PC-3 (cell line): ENCODE results near the gene KATNA1. TPM values are rescaled to one million over a fixed set of nuclear protein-coding genes. Genes with fewer than 3 reads are reported as not detected.
A peak's percentile ranks its signal among the peaks of the same experiment; 100 is the strongest.

Source experiments
- ATAC-seq: fragments of 200-7000 bp; cut with Tn5 transposase; 2 replicates; pipeline ENCODE4 v1.9.1; 2020; ENCODE audit warnings: mild to moderate bottlenecking, moderate library complexity
- Bru-seq: library from RNA; stranded (reverse); fragments of 400-500 nt; gene quantifications from one replicate; lab custom pipeline; 2021; lab: Mats Ljungman, UMichigan
- BruChase-seq, 2 experiments: library from RNA; stranded (reverse); fragments of 400-500 nt; gene quantifications; one replicate each; lab custom pipeline; 2021; lab: Mats Ljungman, UMichigan
- BruUV-seq: library from RNA; stranded (reverse); fragments of 400-500 nt; replicated peaks from 2 replicates; lab custom pipeline; 2021; lab: Mats Ljungman, UMichigan
- CTCF ChIA-PET: fragments of 300-600 bp; sonication (Branson Sonifier 250); formaldehyde crosslinking; loops from one replicate; lab custom pipeline; 2022; ENCODE audit warnings: antibody characterized with exemption; lab: Charles Lee
- POLR2A ChIA-PET: fragments of 300-600 bp; sonication (Branson Sonifier 250); formaldehyde crosslinking; loops from one replicate; lab custom pipeline; 2022; ENCODE audit warnings: antibody characterized with exemption; ENCODE audit not compliant: unreplicated experiment; lab: Charles Lee
- DNase-seq: peaks from one replicate; pipeline ENCODE4 v3.0.0-alpha.2; 2015
- H2AFZ ChIP-seq: fragments of 300-600 bp; sonication (generic); 2 replicates; pipeline ENCODE4 v1.6.0; 2016; ENCODE audit warnings: antibody characterized with exemption, low read length
- H3F3A ChIP-seq: fragments of 300-600 bp; sonication (generic); one replicate; pipeline ENCODE4 v1.6.0; 2017; ENCODE audit warnings: antibody characterized with exemption, low read length, control low read depth, mild to moderate bottlenecking; ENCODE audit not compliant: unreplicated experiment
- H3K27ac ChIP-seq: fragments of 300-600 bp; sonication (generic); 2 replicates; pipeline ENCODE4 v1.5.1; 2016; ENCODE audit warnings: mild to moderate bottlenecking, low read length
- H3K27me3 ChIP-seq: fragments of 300-600 bp; sonication (generic); 2 replicates; pipeline ENCODE4 v1.6.1; 2016; ENCODE audit warnings: low read length, mixed read lengths
- H3K36me3 ChIP-seq: fragments of 300-600 bp; sonication (generic); 2 replicates; pipeline ENCODE4 v1.6.1; 2016; ENCODE audit warnings: low read depth, mixed run types, low read length, mixed read lengths
- H3K4me1 ChIP-seq: fragments of 300-600 bp; sonication (generic); 2 replicates; pipeline ENCODE4 v1.5.1; 2016; ENCODE audit warnings: low read length; ENCODE audit not compliant: insufficient read depth
- H3K4me2 ChIP-seq: fragments of 300-600 bp; sonication (generic); 2 replicates; pipeline ENCODE4 v1.6.0; 2016; ENCODE audit warnings: low read length
- H3K4me3 ChIP-seq: fragments of 300-600 bp; sonication (generic); 2 replicates; pipeline ENCODE4 v1.5.1; 2016; ENCODE audit warnings: mild to moderate bottlenecking, low read length, mixed read lengths
- H3K79me2 ChIP-seq: fragments of 300-600 bp; sonication (generic); 2 replicates; pipeline ENCODE4 v1.6.1; 2017; ENCODE audit warnings: low read length, mixed read lengths
- H3K9ac ChIP-seq: fragments of 300-600 bp; sonication (generic); 2 replicates; pipeline ENCODE4 v1.6.0; 2016; ENCODE audit warnings: mild to moderate bottlenecking, low read length
- H3K9me2 ChIP-seq: fragments of 300-600 bp; sonication (generic); replicated peaks from 2 replicates; pipeline ENCODE4 v1.6.1; 2016; ENCODE audit warnings: mixed run types, low read length, mixed read lengths
- H3K9me3 ChIP-seq: fragments of 300-600 bp; sonication (generic); 2 replicates; pipeline ENCODE4 v1.6.1; 2016; ENCODE audit warnings: low read length, mixed read lengths
- H4K20me1 ChIP-seq: fragments of 300-600 bp; sonication (generic); 2 replicates; pipeline ENCODE4 v1.6.1; 2016; ENCODE audit warnings: low read length, mixed read lengths
- EZH2 ChIP-seq: fragments of 300-600 bp; sonication (generic); IDR thresholded peaks from one replicate; pipeline ENCODE4 v1.6.1; 2017; ENCODE audit warnings: antibody characterized with exemption, mild to moderate bottlenecking, low read length; ENCODE audit not compliant: unreplicated experiment
- EZH2phosphoT487 ChIP-seq: fragments of 300-600 bp; sonication (generic); IDR thresholded peaks from 2 replicates; pipeline ENCODE4 v1.6.1; 2018; ENCODE audit warnings: mild to moderate bottlenecking, antibody characterized with exemption, low read length, borderline replicate concordance
- intact Hi-C: fragments of 100-400 bp; cut with micrococcal nuclease; formaldehyde crosslinking; loops from 2 replicates; pipeline ENCODE4 v1.9.0; 2023
- long read RNA-seq: library from polyadenylated mRNA; unstranded; transcript quantifications from one replicate; pipeline ENCODE4 v2.0.0, GENCODE V29; 2021; ENCODE audit not compliant: unreplicated experiment
- total RNA-seq: library from RNA; depleted of rRNA; stranded (reverse); fragments of >200 nt; gene quantifications from 2 replicates; pipeline ENCODE4 v1.2.3, GENCODE V29; 2014; rRNA removed
- TF ChIP-seq, protein P1 (sequence below): fragments of 300-600 bp; sonication (generic); conservative IDR thresholded peaks from 2 replicates; pipeline ENCODE4 v1.5.1; 2017; ENCODE audit warnings: antibody characterized with exemption, low read depth, mild to moderate bottlenecking, low read length

KATNA1 gene
- total RNA-seq: 11.4 and 18.1 TPM in 2 replicates
- Bru-seq, nascent RNA: percentile 52 among the genes with signal in this experiment
- BruChase-seq, experiment 1, labeled RNA remaining after a 6-hour chase: percentile 54 among the genes with signal in this experiment
- BruChase-seq, experiment 2, labeled RNA remaining after a 2-hour chase: percentile 50 among the genes with signal in this experiment
- long read RNA-seq, transcript KATNA1-203 (11 exons, 1,984 nt): major isoform, 15 of 26 reads
- long read RNA-seq, partial matches to known transcripts: 3 of 26 reads
- long read RNA-seq, other reads (novel, unspliced or antisense): 6 of 26 reads

DNA sequence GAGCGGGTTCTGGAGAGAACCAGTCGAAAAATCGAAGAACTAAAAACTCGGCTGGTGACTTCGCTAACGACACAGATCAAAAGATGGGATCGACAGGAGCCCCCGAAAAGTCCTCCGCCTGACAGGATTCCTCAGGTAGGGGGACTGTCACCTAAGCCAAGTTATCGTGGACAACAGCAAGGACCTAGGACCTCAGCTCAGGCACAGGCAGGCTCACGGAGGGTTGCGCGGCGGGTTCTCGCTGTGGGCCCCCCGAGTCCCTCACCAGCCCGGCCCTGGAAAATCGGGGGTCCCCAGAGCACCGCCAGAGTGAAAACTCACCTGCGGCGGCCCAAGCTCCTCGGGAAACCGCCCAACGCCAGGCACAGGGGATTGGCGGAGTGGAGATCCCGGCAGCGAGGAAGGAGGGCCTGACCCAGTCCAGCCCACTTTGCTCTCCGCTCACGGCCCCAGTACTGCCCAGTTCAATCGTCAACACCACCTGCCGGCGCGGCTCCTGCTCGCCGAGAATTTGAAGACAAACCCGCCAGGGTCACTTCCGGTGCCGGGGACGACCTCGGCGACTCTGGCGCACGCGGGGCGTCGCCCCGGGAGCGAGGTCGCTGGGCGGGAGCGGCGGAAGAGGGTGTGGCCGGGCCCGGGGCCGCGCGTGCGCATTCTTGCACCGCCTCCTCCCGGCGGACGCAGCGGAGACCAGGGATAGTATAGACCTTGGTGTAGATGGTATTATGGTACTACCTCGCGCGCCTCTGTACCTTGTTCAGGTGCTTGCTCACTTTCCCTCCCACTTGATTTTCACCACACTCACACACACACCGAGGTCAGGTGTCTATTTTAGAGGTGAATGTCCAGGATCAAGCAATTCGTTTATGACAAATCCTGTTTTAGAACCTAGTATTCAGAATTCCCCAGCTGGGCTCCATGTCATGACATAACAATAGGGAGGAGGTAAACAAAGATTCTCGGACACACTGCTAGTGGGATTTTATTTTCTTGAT is at the start of gene KATNA1:
KATNA1 (minus strand) TSS at position 567 of the 998 bp plus-strand sequence. CDS start 10,167 bp downstream, outside the sequence.
- Histone ChIP-seq H3K9me3 (no peaks in the 10 kb centered on the region), H3K79me2 (peaks cover 44% of the 10 kb centered on the region), H3K4me2 (peak within 1 kb of the TSS; percentile 84), H3K9ac (peak within 1 kb of the TSS; percentile 71), H3K9me2 (no peaks in the 10 kb centered on the region), H2AFZ (peak within 1 kb of the TSS; percentile 99), H3K4me3 (peak within 1 kb of the TSS; percentile 87), H3K36me3 (no peaks in the 10 kb centered on the region), H3K27ac (peak within 1 kb of the TSS; percentile 39), H4K20me1 (no peaks in the 10 kb centered on the region), H3F3A (no peaks in the 10 kb centered on the region), H3K4me1 (peaks cover 11% of the 10 kb centered on the region), H3K27me3 (no peaks in the 10 kb centered on the region)
- no peak for TF ChIP-seq EZH2phosphoT487
- no peak for TF ChIP-seq EZH2
- TF ChIP-seq, protein P1, sequence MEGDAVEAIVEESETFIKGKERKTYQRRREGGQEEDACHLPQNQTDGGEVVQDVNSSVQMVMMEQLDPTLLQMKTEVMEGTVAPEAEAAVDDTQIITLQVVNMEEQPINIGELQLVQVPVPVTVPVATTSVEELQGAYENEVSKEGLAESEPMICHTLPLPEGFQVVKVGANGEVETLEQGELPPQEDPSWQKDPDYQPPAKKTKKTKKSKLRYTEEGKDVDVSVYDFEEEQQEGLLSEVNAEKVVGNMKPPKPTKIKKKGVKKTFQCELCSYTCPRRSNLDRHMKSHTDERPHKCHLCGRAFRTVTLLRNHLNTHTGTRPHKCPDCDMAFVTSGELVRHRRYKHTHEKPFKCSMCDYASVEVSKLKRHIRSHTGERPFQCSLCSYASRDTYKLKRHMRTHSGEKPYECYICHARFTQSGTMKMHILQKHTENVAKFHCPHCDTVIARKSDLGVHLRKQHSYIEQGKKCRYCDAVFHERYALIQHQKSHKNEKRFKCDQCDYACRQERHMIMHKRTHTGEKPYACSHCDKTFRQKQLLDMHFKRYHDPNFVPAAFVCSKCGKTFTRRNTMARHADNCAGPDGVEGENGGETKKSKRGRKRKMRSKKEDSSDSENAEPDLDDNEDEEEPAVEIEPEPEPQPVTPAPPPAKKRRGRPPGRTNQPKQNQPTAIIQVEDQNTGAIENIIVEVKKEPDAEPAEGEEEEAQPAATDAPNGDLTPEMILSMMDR: no peak
- intact Hi-C loops: loop anchor here (2.0 to 5.0 kb wide), 3 partner anchors 69 to 101 kb away; partner anchors contain the start of genes LATS1 and PPIL4
- POLR2A ChIA-PET: interaction anchor here (0.5 kb wide), 1 partner anchor 124 kb away, joined by 8 read pairs; no protein-coding TSS in a partner anchor
- TSS peak; percentile 63 for BruUV-seq
- CTCF ChIA-PET: no interaction called here
- ATAC-seq (peak; percentile 87), DNase-seq (peak; percentile 85)

- Histone ChIP-seq H3K79me2 (peaks cover 54% of the 10 kb centered on the region), H3K27ac (no peak overlapping the region), H4K20me1 (no peaks in the 10 kb centered on the region), H3K4me2 (no peak overlapping the region), H3F3A (no peaks in the 10 kb centered on the region), H3K9me2 (no peaks in the 10 kb centered on the region), H3K9ac (no peak overlapping the region), H3K4me3 (no peak overlapping the region), H2AFZ (no peak overlapping the region), H3K9me3 (no peaks in the 10 kb centered on the region), H3K36me3 (peaks cover 5% of the 10 kb centered on the region; the same call in 1 of the 2 replicates), H3K4me1 (no peaks in the 10 kb centered on the region), H3K27me3 (no peaks in the 10 kb centered on the region)
- DNase-seq (no peak), ATAC-seq (no peak)
- ChIA-PET POLR2A (no interaction called here), CTCF (no interaction called here)
- TF ChIP-seq EZH2phosphoT487: no peak
- TF ChIP-seq, protein P1: no peak
- TF ChIP-seq EZH2: no peak
- no TSS peak for BruUV-seq
- intact Hi-C loops: no loop called here
Measured at GRCh38 chr6:149698175-149698574, 49.7 kb upstream of the KATNA1 start.
